GM23338 (cell line): ENCODE results near the gene XRCC4.

Experiments
- CTCF ChIP-seq, 2 experiments: fragments of 200-600 bp in 1 of 2; sonication (generic) in 1 of 2; conservative IDR thresholded peaks; 2 replicates each; pipeline versions ENCODE4 v1.5.1 to v1.6.1; 2016 to 2017; ENCODE audit warnings: antibody characterized with exemption in 2 of 2, low read depth in 2 of 2, mild to moderate bottlenecking in 2 of 2, moderate library complexity in 1 of 2
- ETS1 ChIP-seq: IDR thresholded peaks from 2 replicates; pipeline ENCODE4 v1.6.1; 2016; ENCODE audit warnings: antibody characterized with exemption
- EZH2 ChIP-seq: fragments of 200-600 bp; sonication (generic); IDR thresholded peaks from one replicate; pipeline ENCODE4 v1.8.0; 2017; ENCODE audit warnings: antibody characterized with exemption, mild to moderate bottlenecking, low read depth; ENCODE audit not compliant: unreplicated experiment
- EZH2phosphoT487 ChIP-seq: fragments of 200-600 bp; sonication (generic); IDR thresholded peaks from one replicate; pipeline ENCODE4 v1.8.1; 2018; ENCODE audit warnings: antibody characterized with exemption; ENCODE audit not compliant: unreplicated experiment
- JUNB ChIP-seq: IDR thresholded peaks from one replicate; pipeline ENCODE4 v1.6.1; 2016; ENCODE audit warnings: antibody characterized with exemption; ENCODE audit not compliant: unreplicated experiment
- POLR2AphosphoS5 ChIP-seq: IDR thresholded peaks from 2 replicates; pipeline ENCODE4 v1.6.1; 2016; ENCODE audit warnings: antibody characterized with exemption, low read depth
- REST ChIP-seq: IDR thresholded peaks from one replicate; pipeline ENCODE4 v1.6.1; 2018; ENCODE audit warnings: antibody characterized with exemption; ENCODE audit not compliant: unreplicated experiment
- ZNF114 ChIP-seq: fragments of 250-450 bp; sonication (Bioruptor Pico); IDR thresholded peaks from 2 replicates; pipeline ENCODE4 v1.5.0; 2020; ENCODE audit warnings: mild to moderate bottlenecking, moderate library complexity

GRCh38 chr5:83368835-83369234, 291.5 kb downstream of the XRCC4 start:
- TF ChIP-seq CTCF (conservative IDR thresholded peaks at IDR 0.05; ENCODE audit: low read depth in 2 of 2) (no peak), JUNB (no peak), POLR2AphosphoS5 (no peak), EZH2 (no peak), REST (no peak), ETS1 (no peak), EZH2phosphoT487 (no peak), ZNF114 (CRISPR knock-in tag) (no peak)
